ENCODE results near the gene ARL8B. TPM values are rescaled to one million over a fixed set of nuclear protein-coding genes. Genes with fewer than 3 reads are reported as not detected.

Gene ARL8B
- total and polyA plus RNA-seq, 9 of the 15 experiments (the other 6 are each of a cell fraction or from before 2014, with no cell fraction given): 28.5 to 99.4 (median 77.2) TPM

DNA sequence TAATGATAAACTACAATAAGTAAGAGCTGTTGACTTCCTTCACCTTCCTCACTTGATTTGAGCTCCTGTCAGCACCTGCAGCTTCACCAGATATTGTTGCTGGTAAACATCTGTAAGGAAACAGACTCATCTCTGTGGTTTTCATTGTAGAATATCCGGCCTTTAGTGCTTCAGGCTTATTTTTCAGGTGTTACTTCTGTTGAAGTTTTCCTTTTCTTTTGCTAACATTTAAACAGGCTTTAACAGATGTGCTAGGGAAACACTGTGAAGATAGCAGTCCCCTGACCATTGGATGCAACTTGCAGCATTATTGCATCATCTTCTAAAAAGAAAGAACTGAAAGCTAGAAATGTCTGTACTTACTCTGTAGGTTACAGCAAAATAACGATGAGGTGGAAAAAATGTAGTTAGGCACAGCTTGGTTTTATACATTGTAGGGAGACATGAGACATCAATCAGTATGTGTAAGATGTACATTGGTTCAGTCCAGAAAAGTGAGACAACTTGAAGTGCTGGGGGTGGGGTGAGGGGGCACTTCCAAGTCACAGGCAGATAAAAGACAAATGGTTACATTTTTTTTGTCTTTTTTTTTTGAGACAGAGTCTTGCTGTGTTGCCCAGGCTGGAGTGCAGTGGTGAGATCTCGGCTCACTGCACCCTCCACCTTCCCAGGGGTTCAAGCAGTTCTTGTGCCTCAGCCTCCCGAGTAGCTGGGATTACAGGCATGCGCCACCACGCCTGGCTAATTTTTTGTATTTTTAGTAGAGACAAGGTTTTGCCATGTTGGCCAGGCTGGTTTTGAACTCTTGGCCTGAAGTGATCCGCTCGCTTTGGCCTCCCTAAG, 75.6 kb downstream of the ARL8B start (continued):
- no peak for TF ChIP-seq ZHX1 (conservative IDR thresholded peaks at IDR 0.05; ENCODE audit: low read length)
- TF ChIP-seq THRAP3 (IDR thresholded peaks at IDR 0.05; ENCODE audit: borderline replicate concordance): no peak
- TF ChIP-seq ZMIZ1 (IDR thresholded peaks at IDR 0.05; ENCODE audit: low read depth in 2 of 2, low read length in 2 of 2): no peak
- TF ChIP-seq SRSF9 (IDR thresholded peaks at IDR 0.05; ENCODE audit: borderline replicate concordance, low read depth, low read length): no peak
- peak; percentile 100 for TF ChIP-seq ZSCAN32 (CRISPR knock-in tag; IDR thresholded peaks at IDR 0.05)
- TF ChIP-seq, protein P1, sequence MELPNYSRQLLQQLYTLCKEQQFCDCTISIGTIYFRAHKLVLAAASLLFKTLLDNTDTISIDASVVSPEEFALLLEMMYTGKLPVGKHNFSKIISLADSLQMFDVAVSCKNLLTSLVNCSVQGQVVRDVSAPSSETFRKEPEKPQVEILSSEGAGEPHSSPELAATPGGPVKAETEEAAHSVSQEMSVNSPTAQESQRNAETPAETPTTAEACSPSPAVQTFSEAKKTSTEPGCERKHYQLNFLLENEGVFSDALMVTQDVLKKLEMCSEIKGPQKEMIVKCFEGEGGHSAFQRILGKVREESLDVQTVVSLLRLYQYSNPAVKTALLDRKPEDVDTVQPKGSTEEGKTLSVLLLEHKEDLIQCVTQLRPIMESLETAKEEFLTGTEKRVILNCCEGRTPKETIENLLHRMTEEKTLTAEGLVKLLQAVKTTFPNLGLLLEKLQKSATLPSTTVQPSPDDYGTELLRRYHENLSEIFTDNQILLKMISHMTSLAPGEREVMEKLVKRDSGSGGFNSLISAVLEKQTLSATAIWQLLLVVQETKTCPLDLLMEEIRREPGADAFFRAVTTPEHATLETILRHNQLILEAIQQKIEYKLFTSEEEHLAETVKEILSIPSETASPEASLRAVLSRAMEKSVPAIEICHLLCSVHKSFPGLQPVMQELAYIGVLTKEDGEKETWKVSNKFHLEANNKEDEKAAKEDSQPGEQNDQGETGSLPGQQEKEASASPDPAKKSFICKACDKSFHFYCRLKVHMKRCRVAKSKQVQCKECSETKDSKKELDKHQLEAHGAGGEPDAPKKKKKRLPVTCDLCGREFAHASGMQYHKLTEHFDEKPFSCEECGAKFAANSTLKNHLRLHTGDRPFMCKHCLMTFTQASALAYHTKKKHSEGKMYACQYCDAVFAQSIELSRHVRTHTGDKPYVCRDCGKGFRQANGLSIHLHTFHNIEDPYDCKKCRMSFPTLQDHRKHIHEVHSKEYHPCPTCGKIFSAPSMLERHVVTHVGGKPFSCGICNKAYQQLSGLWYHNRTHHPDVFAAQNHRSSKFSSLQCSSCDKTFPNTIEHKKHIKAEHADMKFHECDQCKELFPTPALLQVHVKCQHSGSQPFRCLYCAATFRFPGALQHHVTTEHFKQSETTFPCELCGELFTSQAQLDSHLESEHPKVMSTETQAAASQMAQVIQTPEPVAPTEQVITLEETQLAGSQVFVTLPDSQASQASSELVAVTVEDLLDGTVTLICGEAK (IDR thresholded peaks at IDR 0.05): peak; percentile 13; the same call in 1 of the 2 replicates
- TF ChIP-seq, protein P1 (CRISPR knock-in tag; IDR thresholded peaks at IDR 0.05): no peak
- no peak for TF ChIP-seq CBX2 (IDR thresholded peaks at IDR 0.05; ENCODE audit: insufficient read depth, low read length, poor library complexity, severe bottlenecking)
- no peak for TF ChIP-seq ZNF695 (CRISPR knock-in tag; IDR thresholded peaks at IDR 0.05)
- no peak for TF ChIP-seq HNRNPLL (IDR thresholded peaks at IDR 0.05; ENCODE audit: low read depth, low read length, poor library complexity, severe bottlenecking)
- TF ChIP-seq TRIM28 (IDR thresholded peaks at IDR 0.05): no peak

Data from K562 (cell line).